HCT116 (cell line): ENCODE data around the gene PTH2. TPM values are rescaled to one million over a fixed set of nuclear protein-coding genes. Genes with fewer than 3 reads are reported as not detected.

Source experiments
- ATAC-seq: fragments of 200-7000 bp; cut with Tn5 transposase; 2 replicates; pipeline ENCODE4 v1.9.1; 2020; ENCODE audit warnings: mild to moderate bottlenecking, moderate library complexity
- BruUV-seq: library from RNA; stranded (reverse); fragments of 400-500 nt; replicated peaks from 2 replicates; lab custom pipeline; 2021; lab: Mats Ljungman, UMichigan
- CTCF ChIA-PET: fragments of 300-600 bp; sonication (Branson Sonifier 250); formaldehyde crosslinking; loops from one replicate; lab custom pipeline; 2021; ENCODE audit warnings: antibody characterized with exemption; lab: Charles Lee
- POLR2A ChIA-PET: fragments of 300-600, 350-600 bp; sonication (Branson Sonifier 250); formaldehyde crosslinking; loops from one replicate; lab custom pipeline; 2021; ENCODE audit warnings: antibody characterized with exemption; lab: Charles Lee
- RAD21 ChIA-PET, 2 experiments: fragments of 300-600 bp; sonication (Branson Sonifier 250); formaldehyde crosslinking; loops; one replicate each; lab custom pipeline; 2023; ENCODE audit warnings: low total read pairs in 2 of 2; ENCODE audit not compliant: uncharacterized antibody in 2 of 2, unreplicated experiment in 2 of 2, low non-redundant PET in 1 of 2; lab: Charles Lee
- DNase-seq: peaks from one replicate; pipeline ENCODE4 v3.0.0-alpha.2; 2010; ENCODE audit warnings: low read depth, low spot score
- H2AFZ ChIP-seq: fragments of 200-600 bp; shearing (Covaris generic), sonication (generic); 2 replicates; pipeline ENCODE4 v1.6.1; 2017; ENCODE audit warnings: low read depth, mixed run types, mixed read lengths, antibody characterized with exemption, low read length; ENCODE audit not compliant: poor library complexity, severe bottlenecking
- H3K27ac ChIP-seq: 2 replicates; pipeline ENCODE4 v1.5.1; 2012; ENCODE audit warnings: low read depth, low read length
- H3K27me3 ChIP-seq: fragments of 200-600 bp; sonication (generic); 2 replicates; pipeline ENCODE4 v1.6.1; 2016; ENCODE audit warnings: mixed run types, low read length, mixed read lengths; ENCODE audit not compliant: insufficient read depth
- H3K36me3 ChIP-seq, 2 experiments: fragments of 200-500 bp in 1 of 2; fragments of 200-600 bp in 1 of 2; sonication (Bioruptor generic) in 1 of 2; sonication (generic) in 1 of 2; 2 replicates each; pipeline versions ENCODE4 v1.5.1 to v1.6.1; 2014 to 2016; ENCODE audit warnings: low read length in 2 of 2, inconsistent platforms in 1 of 2, mixed read lengths in 1 of 2, mixed run types in 1 of 2; ENCODE audit not compliant: insufficient read depth in 2 of 2, control insufficient read depth in 1 of 2
- H3K4me1 ChIP-seq, 2 experiments: fragments of 200-600 bp in 1 of 2; sonication (generic) in 1 of 2; 2 replicates each; pipeline versions ENCODE4 v1.5.1 to v1.6.1; 2012 to 2017; ENCODE audit warnings: low read length in 2 of 2, inconsistent platforms in 1 of 2, mild to moderate bottlenecking in 1 of 2, mixed read lengths in 1 of 2, mixed run types in 1 of 2, moderate library complexity in 1 of 2; ENCODE audit not compliant: insufficient read depth in 2 of 2, control insufficient read depth in 1 of 2
- H3K4me2 ChIP-seq: fragments of 200-600 bp; sonication (generic); 2 replicates; pipeline ENCODE4 v1.6.1; 2017; ENCODE audit warnings: mixed run types, low read length, mixed read lengths
- H3K4me3 ChIP-seq, 2 experiments: fragments of 200-600 bp in 1 of 2; sonication (generic) in 1 of 2; replicated peaks in 1 of 2; 2 replicates each; pipeline ENCODE4 v1.5.1; 2011 to 2016; ENCODE audit warnings: low read length in 2 of 2, control low read depth in 1 of 2, low read depth in 1 of 2, mild to moderate bottlenecking in 1 of 2, mixed read lengths in 1 of 2, mixed run types in 1 of 2
- H3K79me2 ChIP-seq: fragments of 200-600 bp; sonication (generic); 2 replicates; pipeline ENCODE4 v1.6.1; 2017; ENCODE audit warnings: mild to moderate bottlenecking, mixed run types, low read length, moderate library complexity, mixed read lengths; ENCODE audit not compliant: insufficient read depth
- H3K9ac ChIP-seq: fragments of 200-600 bp; sonication (generic); 2 replicates; pipeline ENCODE4 v1.6.1; 2016; ENCODE audit warnings: low read length, mixed read lengths
- H3K9me2 ChIP-seq: fragments of 200-600 bp; sonication (generic), shearing (Covaris generic); 2 replicates; pipeline ENCODE4 v1.6.1; 2017; ENCODE audit warnings: mixed run types, mild to moderate bottlenecking, moderate library complexity; ENCODE audit not compliant: insufficient read depth
- H3K9me3 ChIP-seq, 2 experiments: fragments of 200-500 bp in 1 of 2; fragments of 200-600 bp in 1 of 2; sonication (Bioruptor generic) in 1 of 2; sonication (generic) in 1 of 2; 2 replicates each; pipeline ENCODE4 v1.6.1; 2014 to 2017; ENCODE audit warnings: low read length in 2 of 2, mixed read lengths in 2 of 2, inconsistent platforms in 1 of 2, low read depth in 1 of 2, mild to moderate bottlenecking in 1 of 2, mixed run types in 1 of 2, moderate library complexity in 1 of 2; ENCODE audit not compliant: control insufficient read depth in 1 of 2, insufficient read depth in 1 of 2
- H4K20me1 ChIP-seq: fragments of 200-600 bp; sonication (generic), shearing (Covaris generic); 2 replicates; pipeline ENCODE4 v1.6.1; 2017; ENCODE audit warnings: mixed run types, mild to moderate bottlenecking, moderate library complexity; ENCODE audit not compliant: insufficient read depth
- ATF3 ChIP-seq: IDR thresholded peaks from 2 replicates; pipeline ENCODE4 v1.6.1; 2012
- CEBPB ChIP-seq: IDR thresholded peaks from 2 replicates; pipeline ENCODE4 v1.6.1; 2012; ENCODE audit warnings: low read depth
- EZH2phosphoT487 ChIP-seq: fragments of 200-600 bp; IDR thresholded peaks from 2 replicates; pipeline ENCODE4 v1.6.1; 2018; ENCODE audit warnings: antibody characterized with exemption, borderline replicate concordance
- JUND ChIP-seq: IDR thresholded peaks from 2 replicates; pipeline ENCODE4 v1.6.1; 2012
- MAX ChIP-seq: IDR thresholded peaks from 2 replicates; pipeline ENCODE4 v1.6.1; 2012
- POLR2A ChIP-seq: IDR thresholded peaks from 2 replicates; pipeline ENCODE4 v1.7.0; 2011; ENCODE audit warnings: borderline replicate concordance; ENCODE audit not compliant: insufficient read depth, insufficient read length; ENCODE audit errors: extremely low read depth
- REST ChIP-seq: IDR thresholded peaks from 2 replicates; pipeline ENCODE4 v1.6.1; 2012; ENCODE audit warnings: low read depth
- SP1 ChIP-seq: IDR thresholded peaks from 2 replicates; pipeline ENCODE4 v1.6.1; 2012; ENCODE audit warnings: low read depth
- YY1 ChIP-seq: IDR thresholded peaks from 2 replicates; pipeline ENCODE4 v1.6.1; 2011; ENCODE audit warnings: low read length, low read depth, moderate library complexity, mild to moderate bottlenecking; ENCODE audit not compliant: insufficient replicate concordance; ENCODE audit errors: extremely low read depth
- ZBTB33 ChIP-seq: IDR thresholded peaks from 2 replicates; pipeline ENCODE4 v1.6.1; 2011; ENCODE audit warnings: mild to moderate bottlenecking, low read length, moderate library complexity; ENCODE audit not compliant: insufficient replicate concordance; ENCODE audit errors: extremely low read depth
- ZFX ChIP-seq: fragments of 450-650 bp; IDR thresholded peaks from 2 replicates; pipeline ENCODE4 v1.6.1; 2017
- intact Hi-C: fragments of 100-400 bp; cut with micrococcal nuclease; formaldehyde crosslinking; loops from 2 replicates; pipeline ENCODE4 v1.10.0; 2022
- total RNA-seq: library from RNA; stranded (reverse); gene quantifications from one replicate; pipeline ENCODE4 v1.2.1, GENCODE V29; 2021; ENCODE audit not compliant: unreplicated experiment

PTH2 gene
- total RNA-seq, 1 experiment from 2014 or later: 9.5 TPM

- no TSS peak for BruUV-seq
- DNase-seq (no peak), ATAC-seq (no peak)
- H3K9me2 ChIP-seq: no peaks in the 10 kb centered on the region
- H3K4me3 ChIP-seq: no peak overlapping the region
- H4K20me1 ChIP-seq: no peaks in the 10 kb centered on the region
- H3K9ac ChIP-seq: no peak overlapping the region
- H3K36me3 ChIP-seq: no peaks in the 10 kb centered on the region
- H3K9me3 ChIP-seq: no peaks in the 10 kb centered on the region
- TF ChIP-seq MAX: no peak
- TF ChIP-seq YY1: no peak
- TF ChIP-seq REST: no peak
- TF ChIP-seq ZBTB33: no peak
- no peak for TF ChIP-seq ZFX
- TF ChIP-seq ATF3: no peak
- TF ChIP-seq SP1: no peak
- no peak for TF ChIP-seq JUND
- no peak for TF ChIP-seq EZH2phosphoT487
- no peak for TF ChIP-seq CEBPB
- TF ChIP-seq POLR2A: no peak
- TF ChIP-seq, all 23 proteins: peak for 0
- H3K27ac ChIP-seq: no peak overlapping the region
- H3K4me1 ChIP-seq: peaks cover 0 to 5% of the 10 kb centered on the region in 2 experiments; a peak in 1 of 4 replicates
- H2AFZ ChIP-seq: no peak overlapping the region
- no peak overlapping the region for H3K4me2 ChIP-seq
- peaks cover 20% of the 10 kb centered on the region; the same call in 1 of the 2 replicates for H3K27me3 ChIP-seq
- no peaks in the 10 kb centered on the region for H3K79me2 ChIP-seq
- ChIA-PET POLR2A (no interaction called here), CTCF (no interaction called here), RAD21 (no interaction called here)
- intact Hi-C loops: no loop called here
Observed at GRCh38 chr19:49418511-49418910, 4.7 kb downstream of the PTH2 start.
